Smooth muscle cell (in vitro differentiated cells): ENCODE data around the gene PARD3. TPM values are rescaled to one million over a fixed set of nuclear protein-coding genes. Genes with fewer than 3 reads are reported as not detected.
"Not testable (repeated sequence)": the region's sequence is repeated elsewhere in the genome, so short reads cannot be mapped to it uniquely, and the experiment has no call there.

ENCODE experiments used
- DNase-seq: peaks from one replicate; lab custom pipeline; 2025; ENCODE audit not compliant: unreplicated experiment; lab: John Stamatoyannopoulos, UW
- H2AFZ ChIP-seq: fragments of 200-600 bp; sonication (generic); 2 replicates; pipeline ENCODE4 v1.6.0; 2016; ENCODE audit warnings: antibody characterized with exemption, low read depth, mild to moderate bottlenecking
- H3F3A ChIP-seq: fragments of 200-600 bp; sonication (generic); 2 replicates; pipeline ENCODE4 v1.6.0; 2017; ENCODE audit warnings: antibody characterized with exemption, low read depth
- H3K27ac ChIP-seq: fragments of 200-600 bp; sonication (generic); 2 replicates; pipeline ENCODE4 v1.5.1; 2016; ENCODE audit warnings: low read depth, mild to moderate bottlenecking
- H3K27me3 ChIP-seq: fragments of 200-600 bp; sonication (generic); 2 replicates; pipeline ENCODE4 v1.6.1; 2016; ENCODE audit warnings: low read depth, mild to moderate bottlenecking
- H3K36me3 ChIP-seq: fragments of 200-600 bp; sonication (generic); 2 replicates; pipeline ENCODE4 v1.5.1; 2016; ENCODE audit warnings: low read depth
- H3K4me1 ChIP-seq: fragments of 200-600 bp; sonication (generic); 2 replicates; pipeline ENCODE4 v1.5.1; 2016; ENCODE audit warnings: low read depth
- H3K4me2 ChIP-seq: fragments of 200-600 bp; sonication (generic); 2 replicates; pipeline ENCODE4 v1.6.0; 2016; ENCODE audit warnings: mild to moderate bottlenecking
- H3K4me3 ChIP-seq: fragments of 200-600 bp; sonication (generic); 2 replicates; pipeline ENCODE4 v1.5.1; 2016; ENCODE audit warnings: mild to moderate bottlenecking
- H3K79me2 ChIP-seq: fragments of 200-600 bp; sonication (generic); 2 replicates; pipeline ENCODE4 v1.6.0; 2016; ENCODE audit warnings: low read depth, mild to moderate bottlenecking
- H3K9ac ChIP-seq: fragments of 200-600 bp; sonication (generic); 2 replicates; pipeline ENCODE4 v1.6.0; 2016; ENCODE audit warnings: low read depth
- H3K9me3 ChIP-seq: fragments of 200-600 bp; sonication (generic); replicated peaks from 2 replicates; pipeline ENCODE4 v1.5.1; 2016; ENCODE audit warnings: low read depth
- H4K20me1 ChIP-seq: fragments of 200-600 bp; sonication (generic); 2 replicates; pipeline ENCODE4 v1.6.0; 2016; ENCODE audit warnings: low read depth
- WGBS: methylation state at CpG from one replicate; pipeline ENCODE4 v1.1.7; 2016; ENCODE audit warnings: low lambda C conversion rate; 5-methylcytosine and 5-hydroxymethylcytosine counted together
- polyA plus RNA-seq: library from polyadenylated mRNA; unstranded; fragments of >200 nt; fragmentation: Nextera tagmentation; extraction: Ambion mirVana; gene quantifications from 2 replicates; pipeline ENCODE4 v1.2.1, GENCODE V29; 2016
- total RNA-seq: library from RNA; depleted of rRNA; stranded (reverse); fragments of >200 nt; gene quantifications from 2 replicates; pipeline ENCODE4 v1.2.3, GENCODE V29; 2014
- TF ChIP-seq, protein P1 (sequence below): fragments of 200-600 bp; sonication (generic); IDR thresholded peaks from 2 replicates; pipeline ENCODE4 v1.5.1; 2017; ENCODE audit warnings: borderline replicate concordance, mild to moderate bottlenecking, antibody characterized with exemption; ENCODE audit not compliant: insufficient read depth, poor library complexity, severe bottlenecking

The PARD3 gene
- total and polyA plus RNA-seq, 2 experiments from 2014 or later = 17.5 to 26.0 TPM

DNA sequence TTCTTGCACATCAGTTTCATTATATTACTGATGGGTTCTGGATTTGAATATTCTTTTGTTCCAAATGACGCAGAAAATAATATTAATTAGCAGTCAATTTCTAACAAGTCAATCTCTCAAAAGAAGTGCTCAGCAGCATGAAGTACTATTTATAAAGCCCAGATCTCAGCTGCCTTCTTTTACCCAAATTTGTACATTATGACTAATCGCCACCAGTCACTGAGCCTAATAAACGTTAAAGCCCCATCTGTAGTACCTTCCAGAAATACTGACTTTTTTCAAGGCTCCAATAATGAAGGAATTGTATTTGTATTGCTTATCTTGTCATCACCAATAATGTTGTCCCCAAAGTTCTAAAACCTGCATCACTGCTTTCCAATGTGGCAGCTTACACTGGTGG, 540.2 kb downstream of the PARD3 start:
- H3K9me3 ChIP-seq = no peaks in the 10 kb centered on the region
- no peaks in the 10 kb centered on the region for H4K20me1 ChIP-seq
- H3K4me1 ChIP-seq = peaks cover 13% of the 10 kb centered on the region
- H3K27ac ChIP-seq = peak overlapping the region; percentile 28
- no peak overlapping the region for H3K9ac ChIP-seq
- H3K79me2 ChIP-seq = no peaks in the 10 kb centered on the region
- TF ChIP-seq, protein P1, sequence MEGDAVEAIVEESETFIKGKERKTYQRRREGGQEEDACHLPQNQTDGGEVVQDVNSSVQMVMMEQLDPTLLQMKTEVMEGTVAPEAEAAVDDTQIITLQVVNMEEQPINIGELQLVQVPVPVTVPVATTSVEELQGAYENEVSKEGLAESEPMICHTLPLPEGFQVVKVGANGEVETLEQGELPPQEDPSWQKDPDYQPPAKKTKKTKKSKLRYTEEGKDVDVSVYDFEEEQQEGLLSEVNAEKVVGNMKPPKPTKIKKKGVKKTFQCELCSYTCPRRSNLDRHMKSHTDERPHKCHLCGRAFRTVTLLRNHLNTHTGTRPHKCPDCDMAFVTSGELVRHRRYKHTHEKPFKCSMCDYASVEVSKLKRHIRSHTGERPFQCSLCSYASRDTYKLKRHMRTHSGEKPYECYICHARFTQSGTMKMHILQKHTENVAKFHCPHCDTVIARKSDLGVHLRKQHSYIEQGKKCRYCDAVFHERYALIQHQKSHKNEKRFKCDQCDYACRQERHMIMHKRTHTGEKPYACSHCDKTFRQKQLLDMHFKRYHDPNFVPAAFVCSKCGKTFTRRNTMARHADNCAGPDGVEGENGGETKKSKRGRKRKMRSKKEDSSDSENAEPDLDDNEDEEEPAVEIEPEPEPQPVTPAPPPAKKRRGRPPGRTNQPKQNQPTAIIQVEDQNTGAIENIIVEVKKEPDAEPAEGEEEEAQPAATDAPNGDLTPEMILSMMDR = no peak
- H3K27me3 ChIP-seq = no peaks in the 10 kb centered on the region
- DNase-seq = no peak
- no peak overlapping the region for H3K4me3 ChIP-seq
- H2AFZ ChIP-seq = no peak overlapping the region
- H3F3A ChIP-seq = peaks cover 7% of the 10 kb centered on the region
- 42% methylated on average over 3 of the region's 3 CpGs for WGBS
- H3K4me2 ChIP-seq = peak overlapping the region; percentile 32
- no peaks in the 10 kb centered on the region for H3K36me3 ChIP-seq

DNA sequence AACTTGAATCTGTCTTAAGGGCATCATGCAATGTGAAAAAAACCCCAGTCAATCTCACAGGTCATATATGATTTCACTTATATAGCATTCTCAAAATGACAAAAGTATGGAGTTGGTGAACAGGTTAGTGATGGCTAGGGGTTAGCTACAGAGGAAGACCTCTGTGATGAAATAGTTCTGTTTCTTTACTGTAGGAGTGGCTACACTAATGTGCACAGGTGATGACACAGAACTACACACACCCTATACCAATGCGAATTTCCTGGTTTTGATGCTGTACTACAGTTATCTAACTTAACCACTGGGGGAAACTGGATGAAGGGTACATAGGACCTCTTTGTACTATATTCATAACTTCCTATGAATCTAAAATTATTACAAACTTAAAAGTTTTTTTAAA, 541.8 kb downstream of the PARD3 start:
- H3K27ac ChIP-seq = no peak overlapping the region
- no peak overlapping the region for H3K9ac ChIP-seq
- peaks cover 3% of the 10 kb centered on the region for H3F3A ChIP-seq
- TF ChIP-seq, protein P1 = no peak
- H3K27me3 ChIP-seq = no peaks in the 10 kb centered on the region
- no peaks in the 10 kb centered on the region for H3K79me2 ChIP-seq
- no peaks in the 10 kb centered on the region for H3K9me3 ChIP-seq
- no peak overlapping the region for H2AFZ ChIP-seq
- no peaks in the 10 kb centered on the region for H3K36me3 ChIP-seq
- no peak overlapping the region for H3K4me3 ChIP-seq
- DNase-seq = no peak
- H4K20me1 ChIP-seq = no peaks in the 10 kb centered on the region
- peaks cover 7% of the 10 kb centered on the region for H3K4me1 ChIP-seq
- no peak overlapping the region for H3K4me2 ChIP-seq
- 100% methylated on average over 1 of the region's 1 CpG for WGBS

DNA sequence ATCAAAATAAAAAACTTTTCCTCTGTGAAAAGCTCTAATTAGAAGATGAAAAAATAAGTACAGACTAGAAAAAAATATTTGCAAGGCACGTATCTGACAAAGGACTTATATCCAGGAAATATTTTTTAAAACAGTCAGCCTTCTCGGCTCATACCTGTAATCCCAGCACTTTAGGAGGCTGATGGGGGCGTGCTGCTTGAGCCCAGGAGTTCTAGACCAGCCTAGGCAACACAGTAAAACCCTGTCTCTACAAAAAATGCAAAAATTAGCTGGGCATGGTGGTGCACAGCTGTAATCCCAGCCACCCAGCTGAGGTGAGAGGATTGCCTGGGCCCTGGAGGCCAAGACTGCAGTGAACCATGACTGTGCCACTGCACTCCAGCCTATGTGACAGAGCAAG, 542.8 kb downstream of the PARD3 start:
- Histone ChIP-seq H3K4me2 (no peak overlapping the region), H4K20me1 (no peaks in the 10 kb centered on the region), H3K79me2 (no peaks in the 10 kb centered on the region), H3K27me3 (no peaks in the 10 kb centered on the region), H3K36me3 (no peaks in the 10 kb centered on the region), H3K27ac (no peak overlapping the region), H3K4me1 (peaks cover 7% of the 10 kb centered on the region), H3F3A (peaks cover 3% of the 10 kb centered on the region), H2AFZ (no peak overlapping the region), H3K9me3 (no peaks in the 10 kb centered on the region), H3K9ac (no peak overlapping the region), H3K4me3 (no peak overlapping the region)
- no peak for DNase-seq
- TF ChIP-seq, protein P1 = no peak
- 87% methylated on average over 3 of the region's 3 CpGs for WGBS

DNA sequence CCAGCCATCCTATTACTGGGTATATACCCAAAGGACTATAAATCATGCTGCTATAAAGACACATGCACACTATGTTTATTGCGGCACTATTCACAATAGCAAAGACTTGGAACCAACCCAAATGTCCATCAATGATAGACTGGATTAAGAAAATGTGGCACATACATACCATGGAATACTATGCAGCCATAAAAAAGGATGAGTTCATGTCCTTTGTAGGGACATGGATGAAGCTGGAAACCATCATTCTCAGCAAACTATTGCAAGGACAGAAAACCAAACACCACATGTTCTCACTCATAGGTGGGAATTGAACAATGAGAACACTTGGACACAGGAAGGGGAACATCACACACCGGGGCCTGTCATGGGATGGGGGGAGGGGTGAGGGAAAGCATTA, 546.7 kb downstream of the PARD3 start:
- 97% methylated on average over 2 of the region's 2 CpGs for WGBS
- not testable (repeated sequence) for DNase-seq, H3K4me1 ChIP-seq, H3K9ac ChIP-seq, H4K20me1 ChIP-seq, H3K4me2 ChIP-seq, H3K79me2 ChIP-seq, H3K4me3 ChIP-seq, H3K9me3 ChIP-seq, H2AFZ ChIP-seq, H3K27me3 ChIP-seq, H3K36me3 ChIP-seq, H3K27ac ChIP-seq, H3F3A ChIP-seq
